HG03520 (cell line): ENCODE results near the gene ARHGEF28.

ENCODE experiments used
- ATAC-seq: cut with Tn5 transposase; IDR thresholded peaks from one replicate; pipeline ENCODE4 v1.9.1; 2021; ENCODE audit warnings: mild to moderate bottlenecking, moderate library complexity; ENCODE audit not compliant: unreplicated experiment

The ARHGEF28 gene

DNA sequence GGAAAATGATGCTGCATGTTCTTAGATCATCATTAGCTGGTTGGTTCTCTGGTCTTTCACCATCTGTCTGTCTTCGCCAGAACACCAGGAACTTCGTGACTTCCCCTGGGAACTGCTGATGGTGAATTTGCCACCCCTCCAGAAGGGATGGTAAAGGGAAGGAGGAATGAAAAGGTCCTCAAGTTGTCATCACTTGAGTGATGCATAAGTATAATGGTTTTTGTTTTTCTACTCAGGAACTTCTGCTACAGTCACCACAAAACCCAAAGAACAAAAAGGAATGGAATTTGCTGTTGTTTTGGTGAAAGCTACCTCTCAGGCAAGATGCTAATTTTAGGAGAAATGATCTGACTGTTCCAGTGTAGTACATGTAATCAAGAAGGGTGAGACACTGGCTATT, 328.4 kb downstream of the ARHGEF28 start:
- no peak for ATAC-seq

DNA sequence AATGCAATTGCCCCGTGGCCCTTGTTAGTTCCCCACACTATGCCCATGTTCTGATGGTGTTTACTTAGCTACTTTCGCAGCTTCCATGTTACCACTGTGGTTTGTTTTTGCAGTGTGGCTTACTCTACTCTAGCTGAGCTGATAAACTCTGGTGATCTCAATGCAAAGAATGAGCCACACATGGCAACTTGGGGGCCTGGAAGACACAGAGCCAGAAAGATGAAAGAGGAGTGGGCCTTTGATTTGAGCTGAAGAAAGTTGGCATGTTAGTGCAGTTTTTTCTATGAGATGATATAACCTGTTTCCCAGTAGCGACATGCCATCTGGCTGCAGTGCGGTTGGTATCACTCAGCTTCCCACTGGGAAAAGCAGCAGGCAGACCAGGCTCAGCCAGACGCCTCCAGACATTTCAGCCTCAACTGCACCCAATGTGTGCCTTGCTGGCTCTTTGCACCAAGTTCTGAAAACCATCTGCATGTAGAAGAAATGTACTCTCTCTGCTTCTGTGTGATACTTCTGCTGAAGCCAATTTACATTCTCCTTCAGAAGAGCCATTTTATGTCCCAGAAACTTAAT, 329.4 kb downstream of the ARHGEF28 start:
- ATAC-seq = no peak

DNA sequence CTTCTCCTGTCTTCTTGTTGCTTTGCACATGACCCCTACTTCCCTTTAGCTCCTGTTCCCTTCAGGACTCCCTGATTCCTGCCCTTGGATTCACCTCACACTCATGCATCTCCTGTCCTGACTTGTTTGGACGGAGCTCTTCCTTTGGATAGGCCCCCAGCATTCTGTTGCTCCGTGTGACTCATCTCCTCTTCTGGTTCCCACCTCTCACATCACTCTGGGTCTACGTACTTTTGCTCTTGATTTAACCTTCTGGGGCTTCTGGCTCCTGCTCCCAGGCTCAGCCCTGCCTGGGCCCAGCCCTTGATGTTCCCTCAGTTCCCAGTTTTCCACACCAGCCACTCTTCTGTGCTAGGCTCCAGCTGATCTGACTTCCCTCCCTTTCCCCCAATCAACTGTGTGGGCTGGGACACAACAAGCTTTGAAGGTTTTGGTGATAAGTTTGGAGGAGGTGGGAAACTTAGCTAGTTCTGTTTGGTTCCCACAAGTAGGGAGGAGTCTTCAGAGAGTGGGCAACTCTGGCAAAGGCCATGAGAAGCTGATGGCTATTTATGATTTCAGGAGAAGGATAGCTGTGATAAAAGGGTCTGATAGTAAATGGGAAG, 331.5 kb downstream of the ARHGEF28 start:
- no peak for ATAC-seq

DNA sequence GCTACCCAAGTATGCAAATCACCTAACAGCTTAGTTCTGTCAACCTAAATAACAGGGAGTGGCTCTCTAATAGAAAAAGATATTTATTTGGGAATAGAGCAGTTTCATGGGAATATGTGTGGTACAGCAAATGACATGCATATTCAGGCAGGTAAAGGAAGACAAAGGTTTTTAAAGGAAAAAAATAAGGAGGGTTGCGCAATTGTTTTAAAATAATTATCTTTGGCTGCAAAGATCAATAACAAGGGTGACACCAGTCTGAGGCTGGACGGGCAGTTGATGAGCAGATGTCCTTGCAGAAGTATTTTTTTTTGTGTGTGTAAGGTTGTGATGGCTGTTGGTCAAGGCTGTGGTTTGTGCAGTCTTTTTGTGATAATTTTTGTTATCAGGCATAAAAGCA, 332.0 kb downstream of the ARHGEF28 start:
- ATAC-seq = no peak

GRCh38 chr5:73960023-73960422, 334.0 kb downstream of the ARHGEF28 start:
- no peak for ATAC-seq

DNA sequence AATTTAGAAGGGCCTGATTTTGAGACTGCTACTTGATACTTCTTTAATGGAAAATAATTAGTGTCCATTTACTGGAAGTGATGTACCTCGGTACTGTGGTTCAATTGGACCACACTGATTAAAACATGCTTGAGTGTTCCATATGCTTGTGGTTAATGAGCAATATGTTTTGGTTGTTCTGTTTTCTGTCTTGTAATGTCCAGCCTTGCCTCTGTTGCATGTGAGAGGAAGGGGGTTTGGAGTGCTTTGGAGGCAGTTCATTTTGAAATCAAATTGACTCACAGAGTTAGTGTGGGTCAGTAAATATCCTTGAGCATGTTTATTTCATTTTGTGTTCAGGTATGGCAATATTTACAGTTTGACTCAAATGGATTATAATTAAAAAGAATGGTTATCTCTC, 334.4 kb downstream of the ARHGEF28 start:
- no peak for ATAC-seq

DNA sequence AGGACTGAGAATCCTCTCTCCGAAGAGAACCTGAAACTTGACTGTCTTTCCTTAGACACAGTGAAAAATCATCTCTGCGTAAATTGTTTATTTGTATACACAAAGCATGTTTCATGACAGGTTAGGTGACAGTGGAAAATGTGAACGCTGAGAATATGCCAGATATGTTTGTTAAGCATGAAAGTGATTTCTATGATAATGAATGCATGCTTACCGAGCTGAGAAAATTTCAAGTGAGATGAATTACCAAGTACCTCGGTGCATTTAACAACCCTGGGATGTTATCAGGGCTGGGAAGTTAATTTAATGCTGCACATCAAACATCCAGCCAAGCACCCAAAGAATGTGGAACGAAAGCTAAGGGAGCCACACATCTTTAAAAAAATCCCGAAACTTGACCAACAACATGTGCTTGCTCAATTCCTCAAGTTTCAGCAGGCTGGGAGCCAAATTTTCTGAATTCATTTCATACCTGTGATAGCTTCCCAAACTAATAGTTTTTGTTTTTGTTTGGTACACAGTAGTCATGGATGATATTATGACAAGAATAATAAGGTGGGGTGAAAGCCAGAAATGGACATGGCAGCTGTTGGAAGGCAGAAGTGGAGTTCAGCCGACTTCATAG, 336.9 kb downstream of the ARHGEF28 start:
- ATAC-seq = no peak

GRCh38 chr5:73964352-73964865, 338.4 kb downstream of the ARHGEF28 start:
- ATAC-seq = no peak

GRCh38 chr5:73966451-73966850, 340.5 kb downstream of the ARHGEF28 start:
- no peak for ATAC-seq

GRCh38 chr5:73967347-73967746, 341.4 kb downstream of the ARHGEF28 start:
- no peak for ATAC-seq

- ATAC-seq = no peak
Observed at GRCh38 chr5:73968246-73968645, 342.2 kb downstream of the ARHGEF28 start.

DNA sequence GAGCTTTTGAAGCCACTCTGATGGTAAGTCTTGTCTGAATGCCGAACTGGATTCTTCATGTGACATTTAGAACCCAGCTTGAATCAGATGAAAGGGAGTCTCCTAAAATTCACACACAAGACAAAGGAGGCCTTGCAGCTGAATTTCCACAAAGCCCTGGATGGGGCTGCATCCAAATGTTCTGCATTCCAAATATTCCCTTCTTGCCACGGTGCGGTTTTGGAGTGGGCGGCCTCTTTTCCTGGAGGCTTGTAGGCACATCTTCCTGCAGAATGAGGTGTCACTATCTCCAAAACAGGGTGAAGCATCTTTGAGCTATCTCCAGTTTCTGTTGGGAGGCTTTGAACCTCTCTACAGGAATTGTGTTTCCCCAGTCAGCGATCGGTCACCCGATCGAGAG, 342.7 kb downstream of the ARHGEF28 start:
- ATAC-seq = no peak

GRCh38 chr5:73969195-73970036, 343.4 kb downstream of the ARHGEF28 start:
- ATAC-seq = no peak

- no peak for ATAC-seq
Observed at GRCh38 chr5:73971326-73971725, 345.3 kb downstream of the ARHGEF28 start.

GRCh38 chr5:73973135-73973534, 347.1 kb downstream of the ARHGEF28 start:
- no peak for ATAC-seq

GRCh38 chr5:73974871-73975360, 348.9 kb downstream of the ARHGEF28 start:
- no peak for ATAC-seq

- ATAC-seq = no peak
Observed at GRCh38 chr5:73975845-73976244, 349.8 kb downstream of the ARHGEF28 start.

DNA sequence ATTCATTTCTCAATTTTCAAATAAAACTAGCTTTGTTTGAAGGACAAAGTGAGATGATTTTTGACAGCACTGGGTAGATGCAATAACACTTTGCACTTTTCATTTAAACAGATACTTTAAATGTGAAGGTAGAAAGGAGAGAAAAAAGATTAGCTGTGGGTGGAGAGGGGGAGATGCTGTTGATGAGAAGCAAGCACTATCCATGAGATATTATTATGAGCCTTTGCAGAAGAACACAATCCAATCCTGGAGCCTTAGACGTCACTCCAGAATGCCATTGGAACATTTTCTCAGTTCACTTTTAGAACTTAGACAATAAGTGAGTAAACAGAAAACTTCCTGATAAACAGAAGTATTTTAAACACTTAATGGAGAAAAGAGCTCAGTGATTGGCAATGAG, 351.1 kb downstream of the ARHGEF28 start:
- no peak for ATAC-seq

DNA sequence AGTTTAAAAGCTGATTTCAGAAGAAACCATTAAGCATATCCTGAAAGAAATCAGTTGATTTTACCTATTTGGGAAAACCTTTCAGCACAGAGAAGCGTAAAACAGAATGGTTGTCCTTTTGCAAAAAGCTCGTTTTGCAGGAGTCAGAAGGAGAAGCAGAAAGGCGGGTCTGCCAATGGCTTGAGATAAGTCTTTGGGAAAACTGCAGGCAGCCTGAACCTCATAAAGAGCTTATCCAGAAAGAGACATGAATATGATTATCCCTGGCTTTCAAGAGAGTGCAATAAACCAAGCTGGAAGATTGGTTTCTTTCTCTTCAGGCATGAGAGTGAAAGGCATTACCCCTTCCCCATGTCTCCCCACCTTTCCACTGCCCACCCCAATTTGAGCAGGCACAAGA, 353.3 kb downstream of the ARHGEF28 start:
- ATAC-seq = no peak

GRCh38 chr5:73981704-73982103, 355.7 kb downstream of the ARHGEF28 start:
- ATAC-seq = no peak

DNA sequence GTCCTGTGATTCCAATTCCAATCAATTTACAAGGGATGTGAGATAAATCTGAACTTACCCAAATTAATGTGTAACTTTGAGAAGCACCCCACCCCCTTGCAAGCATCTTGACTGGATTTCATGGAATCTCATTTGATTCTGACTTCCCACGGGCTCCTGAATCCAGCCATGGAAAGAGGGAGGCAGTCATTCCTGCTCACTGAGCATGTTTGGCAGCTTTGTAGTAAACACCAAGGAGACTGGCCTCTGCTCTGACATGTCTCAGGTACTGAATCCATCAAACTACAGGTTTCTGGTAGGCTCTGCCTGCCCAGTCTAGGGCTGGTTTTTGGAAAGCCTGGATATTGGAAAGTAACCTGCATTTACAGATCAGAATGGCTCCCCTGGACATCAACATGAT, 357.6 kb downstream of the ARHGEF28 start:
- ATAC-seq = no peak
